Stimulated activated CD4-positive, alpha-beta T cell treated with anti-CD3 and anti-CD28 coated beads, Interleukin-12 subunit alpha, Interleukin-12 subunit beta, amount 100 ng/mL, for 48 hours (primary cell): ENCODE results near the gene SIRPA.

Experiments
- DNase-seq, 3 donors: peaks; one replicate each; pipeline ENCODE4 v3.0.0-alpha.2; 2020; ENCODE audit warnings: low read depth in 2 of 3, low spot score in 1 of 3

Gene SIRPA

DNA sequence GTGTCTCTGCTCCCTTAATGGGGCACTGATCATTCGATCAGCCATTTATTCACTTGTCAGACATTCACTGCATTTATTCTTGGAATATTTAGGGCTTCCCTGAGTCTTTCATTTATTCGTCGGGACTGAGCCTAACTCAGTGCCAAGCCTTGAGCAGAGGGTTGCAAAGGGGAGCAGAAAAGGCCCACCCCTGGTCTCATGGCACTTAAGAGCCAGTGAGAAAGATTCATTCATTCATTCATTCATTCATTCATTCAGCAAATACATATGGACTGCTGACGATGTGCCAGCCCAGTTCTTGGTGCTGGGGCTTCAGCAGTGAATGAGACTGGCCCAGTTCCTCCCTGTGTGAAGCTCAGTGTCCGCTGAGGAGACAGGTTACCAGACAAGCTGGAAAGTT is 36.6 kb downstream of the SIRPA start:
- DNase-seq = no peak

DNA sequence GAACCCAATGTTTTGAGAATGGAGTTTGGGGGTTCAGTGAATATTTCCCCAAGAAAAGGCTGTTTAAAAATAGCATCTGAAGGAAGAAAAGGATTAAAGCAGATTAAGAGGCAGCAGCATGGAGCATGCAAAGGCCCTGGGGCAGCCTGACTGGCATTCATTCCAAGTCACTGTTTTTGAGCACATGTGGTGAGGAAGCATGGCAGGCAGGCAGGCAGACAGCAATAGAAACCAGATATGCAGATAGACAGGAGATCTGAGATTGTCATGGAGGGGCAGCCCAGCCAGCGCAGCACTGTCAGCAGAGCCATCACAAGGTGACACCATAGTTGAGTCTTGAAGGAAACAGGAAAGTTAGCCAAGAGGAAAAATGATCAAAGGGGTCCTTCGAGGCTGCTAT is 37.8 kb downstream of the SIRPA start:
- DNase-seq = no peak

DNA sequence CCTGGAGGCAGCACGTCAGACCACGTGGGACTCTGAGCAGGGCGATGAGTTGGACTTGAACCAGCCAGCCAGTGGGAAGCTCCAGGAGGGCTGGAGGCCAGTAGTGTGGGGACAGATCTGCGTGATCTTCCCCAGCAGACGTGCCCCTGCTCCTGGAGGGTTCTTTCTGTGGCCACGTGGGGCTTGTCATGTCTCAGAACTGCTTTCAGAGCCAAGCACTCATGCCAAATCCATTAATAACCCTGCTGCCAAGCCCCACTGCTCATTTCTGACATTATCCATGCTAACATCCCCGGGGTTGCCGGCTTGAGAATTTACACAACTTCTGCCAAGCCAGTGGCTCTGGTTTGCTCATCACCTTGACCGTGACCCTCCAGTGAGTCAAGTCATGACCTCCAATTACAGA is 38.3 kb downstream of the SIRPA start:
- no peak for DNase-seq

DNA sequence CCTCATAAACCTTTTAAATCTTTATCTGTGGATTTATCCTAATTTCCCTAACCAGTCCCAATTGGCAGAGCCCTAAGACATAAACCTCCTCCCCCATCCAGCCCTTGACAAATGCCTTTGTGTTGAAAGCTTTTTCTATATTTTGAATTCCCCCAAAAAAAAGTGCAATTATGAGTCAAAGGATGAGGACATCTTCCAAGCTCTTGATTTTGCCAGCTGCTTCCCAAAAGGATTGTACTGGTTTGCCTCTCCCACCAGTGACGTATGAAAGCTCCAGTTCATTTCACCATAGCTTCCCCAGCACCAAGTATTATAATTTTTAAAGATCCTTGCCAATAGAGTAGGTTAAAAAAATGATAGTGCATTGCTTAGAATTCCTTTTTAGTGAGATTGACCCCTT is 38.9 kb downstream of the SIRPA start:
- no peak for DNase-seq

DNA sequence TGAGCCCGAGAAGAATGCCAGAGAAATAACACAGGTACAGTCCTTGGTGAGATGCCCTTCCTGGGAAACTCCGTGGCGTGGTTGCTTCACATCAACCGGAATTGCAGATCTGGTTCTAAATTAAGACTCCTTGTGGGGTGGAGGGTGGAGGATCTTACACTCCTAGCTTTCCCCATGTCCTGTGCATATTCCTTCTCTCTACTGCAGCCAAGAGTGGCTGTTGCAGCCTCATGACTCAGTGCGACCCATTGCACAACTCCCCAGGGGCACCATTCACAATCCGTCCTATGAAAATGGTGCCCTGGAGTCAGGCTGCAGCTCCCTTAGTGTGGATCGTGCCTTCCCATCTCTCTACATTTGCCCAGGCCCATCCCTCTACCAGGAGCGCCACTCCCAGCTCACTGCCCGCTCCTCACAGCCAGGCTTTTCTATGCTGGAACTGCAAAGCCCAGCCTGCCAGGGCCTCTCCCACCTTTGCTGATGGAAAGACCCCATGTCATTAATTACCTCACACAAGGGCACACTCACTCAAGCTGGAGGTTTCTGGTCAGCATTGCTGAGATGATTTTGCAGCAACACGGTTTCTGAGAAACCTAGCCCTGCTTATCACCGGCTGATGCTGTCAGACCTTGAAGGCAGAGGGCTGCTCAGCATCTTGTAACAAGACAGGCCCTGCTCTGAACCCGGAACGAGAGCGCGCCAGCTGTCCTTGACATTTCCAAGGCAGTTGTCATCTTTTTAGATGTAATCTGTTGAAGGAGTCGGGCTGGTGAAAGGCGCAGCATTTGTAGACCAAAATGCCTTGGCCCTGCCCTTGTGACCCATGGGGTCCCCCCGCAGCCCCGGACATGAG is 39.7 kb downstream of the SIRPA start:
- no peak for DNase-seq

DNA sequence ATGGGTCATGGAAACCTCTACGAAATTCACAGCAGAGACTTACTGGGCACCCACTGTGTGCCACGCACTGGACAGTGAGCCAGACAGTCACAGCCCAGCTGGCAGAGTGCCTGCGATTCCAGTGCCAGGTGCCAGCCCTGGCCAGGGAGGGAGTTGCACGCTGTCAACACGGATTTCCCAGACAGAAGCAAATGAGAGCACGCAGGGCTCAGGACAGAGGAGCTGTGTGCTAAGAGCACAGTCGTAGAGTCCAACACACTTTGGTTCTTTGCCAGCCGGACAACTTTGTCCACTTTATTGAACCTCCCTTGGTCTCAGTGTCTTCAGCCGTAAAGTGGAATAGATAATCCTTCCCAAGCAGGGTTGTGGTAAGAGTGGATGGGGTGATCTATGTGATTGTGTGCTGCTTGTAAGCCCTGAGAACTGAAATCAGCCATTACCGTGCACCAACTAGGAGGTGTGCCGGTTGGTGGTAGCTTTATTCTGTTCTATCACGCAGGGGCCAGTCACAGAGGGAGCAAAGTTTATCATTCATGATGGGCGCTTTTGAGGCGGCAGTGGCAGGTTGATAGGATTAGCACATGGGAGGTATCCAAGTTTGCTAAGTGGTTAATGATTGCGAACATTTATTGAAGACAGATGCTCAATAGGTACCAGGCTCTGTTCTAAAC is 40.6 kb downstream of the SIRPA start:
- no peak for DNase-seq

DNA sequence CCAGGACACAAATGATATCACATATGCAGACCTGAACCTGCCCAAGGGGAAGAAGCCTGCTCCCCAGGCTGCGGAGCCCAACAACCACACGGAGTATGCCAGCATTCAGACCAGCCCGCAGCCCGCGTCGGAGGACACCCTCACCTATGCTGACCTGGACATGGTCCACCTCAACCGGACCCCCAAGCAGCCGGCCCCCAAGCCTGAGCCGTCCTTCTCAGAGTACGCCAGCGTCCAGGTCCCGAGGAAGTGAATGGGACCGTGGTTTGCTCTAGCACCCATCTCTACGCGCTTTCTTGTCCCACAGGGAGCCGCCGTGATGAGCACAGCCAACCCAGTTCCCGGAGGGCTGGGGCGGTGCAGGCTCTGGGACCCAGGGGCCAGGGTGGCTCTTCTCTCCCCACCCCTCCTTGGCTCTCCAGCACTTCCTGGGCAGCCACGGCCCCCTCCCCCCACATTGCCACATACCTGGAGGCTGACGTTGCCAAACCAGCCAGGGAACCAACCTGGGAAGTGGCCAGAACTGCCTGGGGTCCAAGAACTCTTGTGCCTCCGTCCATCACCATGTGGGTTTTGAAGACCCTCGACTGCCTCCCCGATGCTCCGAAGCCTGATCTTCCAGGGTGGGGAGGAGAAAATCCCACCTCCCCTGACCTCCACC is 42.2 kb downstream of the SIRPA start:
- no peak for DNase-seq

DNA sequence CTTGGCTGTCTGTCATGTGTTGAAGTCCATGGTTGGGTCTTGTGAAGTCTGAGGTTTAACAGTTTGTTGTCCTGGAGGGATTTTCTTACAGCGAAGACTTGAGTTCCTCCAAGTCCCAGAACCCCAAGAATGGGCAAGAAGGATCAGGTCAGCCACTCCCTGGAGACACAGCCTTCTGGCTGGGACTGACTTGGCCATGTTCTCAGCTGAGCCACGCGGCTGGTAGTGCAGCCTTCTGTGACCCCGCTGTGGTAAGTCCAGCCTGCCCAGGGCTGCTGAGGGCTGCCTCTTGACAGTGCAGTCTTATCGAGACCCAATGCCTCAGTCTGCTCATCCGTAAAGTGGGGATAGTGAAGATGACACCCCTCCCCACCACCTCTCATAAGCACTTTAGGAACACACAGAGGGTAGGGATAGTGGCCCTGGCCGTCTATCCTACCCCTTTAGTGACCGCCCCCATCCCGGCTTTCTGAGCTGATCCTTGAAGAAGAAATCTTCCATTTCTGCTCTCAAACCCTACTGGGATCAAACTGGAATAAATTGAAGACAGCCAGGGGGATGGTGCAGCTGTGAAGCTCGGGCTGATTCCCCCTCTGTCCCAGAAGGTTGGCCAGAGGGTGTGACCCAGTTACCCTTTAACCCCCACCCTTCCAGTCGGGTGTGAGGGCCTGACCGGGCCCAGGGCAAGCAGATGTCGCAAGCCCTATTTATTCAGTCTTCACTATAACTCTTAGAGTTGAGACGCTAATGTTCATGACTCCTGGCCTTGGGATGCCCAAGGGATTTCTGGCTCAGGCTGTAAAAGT is 43.5 kb downstream of the SIRPA start:
- no peak for DNase-seq

DNA sequence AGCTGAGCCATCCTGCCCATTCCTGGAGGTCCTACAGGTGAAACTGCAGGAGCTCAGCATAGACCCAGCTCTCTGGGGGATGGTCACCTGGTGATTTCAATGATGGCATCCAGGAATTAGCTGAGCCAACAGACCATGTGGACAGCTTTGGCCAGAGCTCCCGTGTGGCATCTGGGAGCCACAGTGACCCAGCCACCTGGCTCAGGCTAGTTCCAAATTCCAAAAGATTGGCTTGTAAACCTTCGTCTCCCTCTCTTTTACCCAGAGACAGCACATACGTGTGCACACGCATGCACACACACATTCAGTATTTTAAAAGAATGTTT is 44.0 kb downstream of the SIRPA start:
- DNase-seq = no peak

DNA sequence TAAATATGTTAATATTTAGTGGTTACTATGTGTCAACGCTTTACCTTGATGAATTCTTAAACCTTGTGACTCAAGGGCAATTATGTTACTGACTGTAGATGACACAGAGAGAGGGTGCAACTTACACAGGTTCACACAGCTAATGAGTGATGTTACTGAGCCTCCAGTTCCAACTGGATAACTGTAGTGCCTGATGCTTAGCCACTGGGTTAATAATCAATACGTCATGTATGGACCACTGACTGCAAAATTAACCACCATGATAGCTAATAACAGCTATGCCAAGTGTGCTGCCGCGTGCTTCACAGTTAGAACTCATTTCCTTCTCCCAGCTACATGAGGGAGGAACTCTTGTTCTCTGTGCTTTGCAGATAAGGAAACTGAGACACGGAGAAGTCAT is 45.4 kb downstream of the SIRPA start:
- DNase-seq = no peak

DNA sequence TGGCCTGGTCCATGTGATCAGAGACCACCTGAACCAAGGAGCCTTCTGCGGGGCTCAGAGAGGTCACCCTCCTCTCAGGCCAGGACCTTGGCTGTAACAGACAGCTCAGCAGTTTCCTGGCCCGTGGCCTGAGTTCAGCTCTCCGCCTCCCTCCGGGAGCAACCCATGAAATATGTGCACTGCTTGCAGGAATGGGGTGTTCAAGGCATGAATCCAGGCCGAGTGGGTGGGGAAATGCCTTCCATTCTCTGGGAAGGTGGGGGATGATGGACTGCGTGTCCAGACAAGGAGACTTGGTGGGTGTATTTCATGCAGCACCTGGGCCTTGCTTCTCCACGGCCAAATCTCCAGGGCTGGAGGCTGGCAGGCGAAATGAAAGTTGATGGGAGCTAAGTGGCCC is 46.0 kb downstream of the SIRPA start:
- no peak for DNase-seq

DNA sequence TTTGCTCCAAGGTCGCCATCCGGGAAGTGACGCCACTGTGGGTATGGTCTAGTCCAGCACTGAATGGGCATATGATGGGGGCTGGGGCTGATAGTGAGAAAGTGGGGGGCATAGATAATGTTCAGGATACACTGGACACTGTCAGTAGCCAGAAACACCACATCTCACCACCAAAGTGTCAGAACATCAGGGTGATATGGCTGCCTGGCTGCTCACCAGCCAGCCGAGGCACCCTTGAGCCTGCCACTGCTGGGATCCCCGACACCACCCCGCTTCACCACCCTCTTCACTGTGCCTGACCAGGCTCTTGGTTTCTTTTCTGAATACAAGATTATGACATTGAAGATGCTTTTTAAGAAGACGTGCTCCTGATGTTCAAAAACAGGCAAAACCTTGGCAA is 46.9 kb downstream of the SIRPA start:
- no peak for DNase-seq

DNA sequence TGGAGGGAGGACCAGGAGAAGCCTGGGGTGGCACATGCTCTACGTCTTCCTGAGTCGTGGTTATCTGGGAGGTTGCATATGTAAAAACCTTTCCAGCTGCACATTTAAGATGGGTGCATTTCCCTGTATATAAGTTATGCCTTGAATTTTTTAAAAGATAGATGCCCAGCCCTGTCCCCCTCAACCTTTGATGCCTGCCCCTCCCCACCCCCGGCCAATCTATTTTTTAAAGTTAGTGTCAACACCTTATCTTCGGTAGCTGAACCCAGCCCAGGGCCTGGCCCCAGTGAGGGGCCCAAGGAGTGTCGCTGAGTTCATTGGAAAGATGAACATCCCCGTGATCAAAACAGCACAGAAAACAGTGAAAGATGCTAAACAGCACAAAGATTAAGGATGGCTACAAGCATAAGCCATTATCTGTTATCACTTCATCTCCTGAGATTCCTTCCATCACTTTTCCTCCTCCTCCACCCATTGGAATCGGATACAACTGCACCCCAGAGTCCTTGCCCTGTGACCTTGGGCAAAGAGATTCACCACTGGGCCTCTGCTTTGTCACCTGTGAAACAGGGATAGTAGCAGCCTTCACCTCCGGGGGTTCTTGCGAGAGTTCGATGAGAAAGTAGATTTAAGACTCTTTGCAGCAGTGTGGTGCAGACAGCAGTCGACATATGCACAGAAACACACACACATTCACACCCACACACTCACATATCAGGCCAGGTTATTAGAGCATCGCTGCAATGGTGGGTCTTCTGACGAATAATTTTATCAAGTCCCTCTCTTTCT is 47.5 kb downstream of the SIRPA start:
- no peak for DNase-seq

DNA sequence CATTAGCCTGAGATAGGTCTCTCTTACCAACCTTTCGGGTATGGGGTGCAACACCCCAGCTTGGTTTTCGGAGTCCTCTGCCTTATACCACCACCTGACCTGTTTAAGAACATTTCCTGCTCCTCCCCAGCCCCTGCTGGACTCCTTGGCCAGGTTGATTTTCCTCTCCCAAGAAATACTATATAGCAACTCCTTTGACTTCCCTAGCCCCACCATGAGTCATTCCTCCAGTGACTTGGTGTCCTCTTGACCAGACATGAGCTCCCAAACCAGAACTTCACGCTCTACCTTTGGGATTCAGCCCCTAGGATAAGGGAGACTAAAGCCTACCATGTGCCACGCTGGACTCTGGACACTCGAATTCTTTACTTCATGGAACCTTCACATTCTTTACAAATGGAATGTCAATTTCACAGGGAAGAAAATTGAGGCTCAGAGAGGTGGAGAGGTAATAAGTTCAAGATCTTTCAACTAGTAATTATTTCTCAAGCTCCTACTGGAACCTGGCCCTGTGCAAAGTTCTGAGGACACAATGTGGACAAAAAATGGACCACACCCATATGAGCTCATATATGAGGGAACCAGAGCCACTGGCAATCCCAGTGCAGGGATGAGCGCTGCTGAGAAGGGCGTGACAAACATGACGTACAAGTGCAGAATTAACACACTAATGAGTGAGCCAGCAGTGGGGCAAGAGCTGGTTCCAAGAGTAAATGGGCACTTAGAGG is 48.2 kb downstream of the SIRPA start:
- no peak for DNase-seq

DNA sequence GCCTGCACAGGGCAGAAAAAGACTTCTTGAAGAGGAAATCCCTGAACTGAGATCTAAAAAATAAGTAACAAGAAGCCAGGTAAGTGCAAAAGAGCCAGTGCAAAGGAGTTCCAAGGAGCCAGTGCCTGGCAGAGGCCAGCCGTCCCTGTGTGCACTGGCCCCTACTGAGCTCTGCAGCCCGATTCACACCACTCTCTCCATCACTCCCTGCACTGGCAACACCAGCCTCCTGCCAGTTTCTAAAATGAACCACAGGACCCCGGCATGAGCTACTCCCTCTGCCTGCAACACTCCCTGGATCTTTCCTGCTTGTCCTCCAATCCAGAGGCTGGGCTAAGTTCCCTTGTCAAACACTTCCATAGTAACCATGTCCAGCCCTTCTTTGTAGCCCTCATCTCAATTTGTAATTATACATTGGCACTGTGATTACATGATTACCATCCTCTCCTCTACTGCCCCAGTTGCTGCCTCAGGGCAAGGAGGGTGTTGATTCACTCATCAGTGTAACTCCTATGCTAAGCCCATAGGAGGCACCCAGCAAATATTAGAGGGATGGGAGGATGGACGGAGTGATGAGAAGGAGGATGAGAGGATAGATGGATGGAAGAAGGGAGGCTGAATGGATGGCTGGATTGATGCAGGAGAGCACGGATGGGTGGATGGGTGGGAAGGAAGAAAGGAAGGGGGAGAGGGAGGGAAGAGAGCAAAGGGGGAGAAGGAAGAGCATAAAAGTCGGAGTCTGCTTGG is 49.3 kb downstream of the SIRPA start:
- DNase-seq = no peak

DNA sequence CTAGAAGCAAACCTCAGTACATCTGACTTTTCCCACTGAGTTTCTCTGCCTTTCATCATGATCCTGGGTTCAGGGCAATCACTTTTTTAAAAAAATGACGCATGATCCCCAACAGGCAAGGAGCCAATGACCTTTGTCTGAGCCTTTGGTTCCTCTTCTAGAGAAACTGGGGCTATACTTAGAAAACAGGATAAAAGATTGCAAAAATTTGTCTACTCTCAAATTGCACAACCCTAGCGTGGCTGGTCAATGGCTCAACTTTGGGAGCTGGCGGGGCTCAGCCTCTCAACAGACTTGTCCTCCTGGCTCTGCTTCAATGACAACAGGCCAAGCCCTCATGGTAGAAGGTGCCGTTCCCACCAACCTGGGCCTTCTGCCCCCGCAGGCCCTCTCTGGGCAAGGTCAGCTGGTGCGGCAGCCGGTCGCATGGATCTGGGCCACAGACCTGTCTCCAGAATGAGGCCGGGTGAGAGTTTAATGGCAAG is 50.0 kb downstream of the SIRPA start:
- DNase-seq = no peak

DNA sequence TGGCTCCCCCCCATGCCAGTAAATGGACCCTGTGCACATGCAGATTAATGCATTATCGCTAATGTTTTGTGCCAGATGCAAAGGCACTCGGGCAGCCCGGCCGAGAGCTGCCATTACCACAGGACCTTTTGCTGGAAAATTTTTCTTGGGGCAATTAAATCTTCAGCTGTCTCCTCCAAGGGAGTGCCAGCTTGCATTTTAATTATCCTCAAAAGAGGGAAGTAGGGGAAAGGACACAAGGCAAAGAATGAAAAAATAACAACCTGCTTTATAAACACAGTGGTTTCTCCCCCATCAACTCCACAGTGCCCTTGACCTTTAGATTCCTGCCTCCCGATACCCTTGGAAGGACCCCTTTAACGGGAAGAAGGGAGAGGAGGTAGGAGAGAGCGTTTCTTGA is 50.5 kb downstream of the SIRPA start:
- no peak for DNase-seq

DNA sequence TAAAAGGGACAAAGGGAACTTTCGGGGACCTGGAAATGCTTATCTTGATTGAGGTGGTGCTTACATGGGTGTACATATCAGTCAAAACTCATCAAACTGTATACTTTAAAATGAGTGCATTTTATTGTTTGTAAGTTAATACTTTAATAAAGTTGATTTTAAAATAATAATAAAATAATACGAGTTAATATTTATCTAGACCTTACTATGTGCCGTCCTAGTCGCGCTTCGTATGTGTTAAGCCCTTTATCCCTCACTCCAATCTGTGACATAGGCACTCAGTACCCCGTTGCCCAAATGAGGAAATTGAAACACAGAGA is 51.2 kb downstream of the SIRPA start:
- no peak for DNase-seq

DNA sequence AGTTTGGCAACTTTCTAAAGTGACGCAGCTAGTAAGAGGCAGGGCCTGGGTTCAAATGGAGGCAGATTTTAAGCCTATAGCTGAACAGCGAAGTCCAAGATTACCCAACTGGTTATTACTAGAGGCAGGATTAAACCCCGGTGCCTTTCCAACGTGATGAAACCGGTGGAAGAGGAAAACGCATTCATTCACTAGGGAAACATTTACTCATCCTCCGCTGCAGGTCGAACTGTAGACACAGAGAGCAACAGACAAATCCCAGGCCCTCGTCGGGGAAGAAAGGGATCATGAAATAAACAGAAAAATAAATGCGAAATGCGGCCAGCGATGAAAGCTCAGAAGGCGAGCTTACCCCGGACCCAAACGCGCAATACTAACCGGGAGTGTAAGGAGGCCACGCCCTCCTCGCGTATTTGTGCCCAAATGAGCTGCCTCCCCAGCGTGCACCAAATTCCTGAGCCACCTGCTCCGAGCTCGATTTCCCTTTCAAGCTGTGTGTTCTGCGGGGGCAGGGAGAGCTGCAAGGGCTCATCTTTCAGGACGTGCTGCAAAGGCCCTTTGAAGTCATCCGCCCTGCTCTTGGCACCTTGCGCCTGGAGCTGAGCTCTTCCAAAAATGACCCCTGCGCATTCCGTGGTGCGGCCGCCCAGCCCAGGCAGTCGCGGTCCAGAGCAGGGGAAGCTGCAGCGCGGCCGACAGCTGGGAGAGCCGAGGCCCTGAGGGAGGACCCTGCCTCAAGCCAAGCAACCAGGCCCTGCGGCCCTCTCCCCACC is 51.7 kb downstream of the SIRPA start:
- DNase-seq = no peak
